Testis (tissue), 2 donors: ENCODE results near the gene SPATS2L.

Experiments
- POLR2A ChIP-seq: fragments of 450-650 bp; IDR thresholded peaks from one replicate; pipeline ENCODE4 v1.6.1; 2017; ENCODE audit warnings: antibody characterized with exemption, mild to moderate bottlenecking, moderate library complexity
- TF ChIP-seq, protein P1 (sequence below), 3 experiments: fragments of 450-650 bp in 2 of 3; fragments of 200-600 bp in 1 of 3; sonication (generic) in 1 of 3; IDR thresholded peaks; one replicate each; pipeline ENCODE4 v1.5.1; 2016 to 2019; ENCODE audit warnings: antibody characterized with exemption in 3 of 3, mild to moderate bottlenecking in 2 of 3, moderate library complexity in 1 of 3

- TF ChIP-seq, protein P1, sequence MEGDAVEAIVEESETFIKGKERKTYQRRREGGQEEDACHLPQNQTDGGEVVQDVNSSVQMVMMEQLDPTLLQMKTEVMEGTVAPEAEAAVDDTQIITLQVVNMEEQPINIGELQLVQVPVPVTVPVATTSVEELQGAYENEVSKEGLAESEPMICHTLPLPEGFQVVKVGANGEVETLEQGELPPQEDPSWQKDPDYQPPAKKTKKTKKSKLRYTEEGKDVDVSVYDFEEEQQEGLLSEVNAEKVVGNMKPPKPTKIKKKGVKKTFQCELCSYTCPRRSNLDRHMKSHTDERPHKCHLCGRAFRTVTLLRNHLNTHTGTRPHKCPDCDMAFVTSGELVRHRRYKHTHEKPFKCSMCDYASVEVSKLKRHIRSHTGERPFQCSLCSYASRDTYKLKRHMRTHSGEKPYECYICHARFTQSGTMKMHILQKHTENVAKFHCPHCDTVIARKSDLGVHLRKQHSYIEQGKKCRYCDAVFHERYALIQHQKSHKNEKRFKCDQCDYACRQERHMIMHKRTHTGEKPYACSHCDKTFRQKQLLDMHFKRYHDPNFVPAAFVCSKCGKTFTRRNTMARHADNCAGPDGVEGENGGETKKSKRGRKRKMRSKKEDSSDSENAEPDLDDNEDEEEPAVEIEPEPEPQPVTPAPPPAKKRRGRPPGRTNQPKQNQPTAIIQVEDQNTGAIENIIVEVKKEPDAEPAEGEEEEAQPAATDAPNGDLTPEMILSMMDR (IDR thresholded peaks at IDR 0.05), result no peak
- no peak for TF ChIP-seq POLR2A
Measured at GRCh38 chr2:200376513-200377354, 70.2 kb downstream of the SPATS2L start.
